Mesendoderm (in vitro differentiated cells): ENCODE measurements around the gene DNAH3.

Experiments used
- DNase-seq: peaks from one replicate; pipeline ENCODE4 v3.0.0; 2013
- H2AK5ac ChIP-seq: 2 replicates; pipeline ENCODE4 v1.6.1; 2013; ENCODE audit warnings: low read length, inconsistent platforms
- H2BK120ac ChIP-seq: 2 replicates; pipeline ENCODE4 v1.6.1; 2013; ENCODE audit warnings: low read depth, mild to moderate bottlenecking, low read length, moderate library complexity, mixed read lengths
- H2BK15ac ChIP-seq: replicated peaks from 2 replicates; pipeline ENCODE4 v1.6.1; 2013; ENCODE audit warnings: low read depth, mild to moderate bottlenecking, moderate library complexity
- H2BK5ac ChIP-seq: 2 replicates; pipeline ENCODE4 v1.6.1; 2013; ENCODE audit warnings: low read length, inconsistent platforms
- H3K18ac ChIP-seq: 2 replicates; pipeline ENCODE4 v1.6.1; 2013; ENCODE audit warnings: mild to moderate bottlenecking, low read length, mixed read lengths
- H3K23ac ChIP-seq: one replicate; pipeline ENCODE4 v1.6.1; 2013; ENCODE audit warnings: low read length
- H3K27ac ChIP-seq: 2 replicates; pipeline ENCODE4 v1.5.1; 2013; ENCODE audit warnings: low read depth, mild to moderate bottlenecking, inconsistent platforms, low read length, moderate library complexity
- H3K27me3 ChIP-seq: 2 replicates; pipeline ENCODE4 v1.6.1; 2013; ENCODE audit warnings: low read length, control low read depth, mild to moderate bottlenecking, inconsistent platforms; ENCODE audit not compliant: insufficient read depth, poor library complexity
- H3K36me3 ChIP-seq: 2 replicates; pipeline ENCODE4 v1.6.1; 2013; ENCODE audit warnings: low read length, inconsistent platforms; ENCODE audit not compliant: control insufficient read depth, insufficient read depth
- H3K4ac ChIP-seq: one replicate; pipeline ENCODE4 v1.6.1; 2013; ENCODE audit warnings: low read depth, mild to moderate bottlenecking, low read length, moderate library complexity
- H3K4me1 ChIP-seq: 2 replicates; pipeline ENCODE4 v1.6.1; 2013; ENCODE audit warnings: low read depth, low read length, inconsistent platforms; ENCODE audit not compliant: control insufficient read depth
- H3K4me2 ChIP-seq: 2 replicates; pipeline ENCODE4 v1.6.1; 2013; ENCODE audit warnings: low read length
- H3K4me3 ChIP-seq: 2 replicates; pipeline ENCODE4 v1.5.1; 2013; ENCODE audit warnings: mild to moderate bottlenecking, low read length
- H3K56ac ChIP-seq: one replicate; pipeline ENCODE4 v1.6.1; 2013; ENCODE audit warnings: low read length
- H3K79me1 ChIP-seq: 2 replicates; pipeline ENCODE4 v1.6.1; 2013; ENCODE audit warnings: low read length, inconsistent platforms
- H3K79me2 ChIP-seq: 2 replicates; pipeline ENCODE4 v1.6.1; 2013; ENCODE audit warnings: mild to moderate bottlenecking, low read length; ENCODE audit not compliant: control insufficient read depth, insufficient read depth
- H3K9ac ChIP-seq: 2 replicates; pipeline ENCODE4 v1.6.1; 2013; ENCODE audit warnings: low read length, inconsistent platforms
- H4K5ac ChIP-seq: one replicate; pipeline ENCODE4 v1.6.1; 2013; ENCODE audit warnings: low read length
- H4K8ac ChIP-seq: one replicate; pipeline ENCODE4 v1.6.1; 2013; ENCODE audit warnings: low read depth, mild to moderate bottlenecking, control low read depth, low read length, moderate library complexity
- WGBS: extraction: QIAGEN DNeasy Blood & Tissue Kit; methylation state at CpG from one replicate; pipeline ENCODE4 v1.1.7; 2013; ENCODE audit warnings: low lambda C conversion rate, missing lambda C conversion rate; ENCODE audit not compliant: insufficient coverage; ENCODE audit errors: extremely low coverage; 5-methylcytosine and 5-hydroxymethylcytosine counted together

Gene DNAH3

DNA sequence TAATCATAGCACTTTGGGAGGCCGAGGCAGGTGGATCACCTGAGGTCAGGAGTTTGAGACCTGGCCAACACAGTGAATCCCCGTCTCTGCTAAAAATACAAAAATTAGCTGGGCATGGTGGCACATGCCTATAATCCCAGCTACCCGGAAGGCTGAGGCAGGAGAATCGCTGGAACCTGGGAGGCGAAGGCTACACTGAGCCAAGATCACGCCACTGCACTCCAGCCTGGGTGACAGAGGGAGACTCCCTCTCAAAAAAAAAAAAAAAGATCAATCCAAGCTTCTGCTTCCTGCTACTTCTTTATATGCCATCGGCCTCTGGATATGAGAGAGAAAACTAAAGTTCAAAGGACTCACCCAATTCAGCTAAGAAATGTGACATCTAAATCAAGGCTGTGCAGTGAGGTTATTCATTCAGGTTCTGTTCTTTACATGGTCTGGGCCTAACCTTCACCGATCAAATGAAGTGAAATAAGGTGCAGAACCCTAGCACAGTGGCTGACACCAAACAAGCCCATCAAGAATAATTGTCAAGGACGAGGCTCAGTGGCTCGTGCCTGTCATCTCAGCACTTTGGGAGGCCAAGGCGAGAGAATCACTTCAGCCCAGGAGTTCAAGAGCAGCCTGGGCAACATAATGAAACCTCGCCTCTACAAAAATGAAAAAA is 35.1 kb upstream of the DNAH3 start:
- Histone ChIP-seq H3K4me2 (no peak overlapping the region), H4K8ac (no peak overlapping the region), H2BK15ac (no peak overlapping the region), H3K4me3 (no peak overlapping the region), H3K27me3 (no peaks in the 10 kb centered on the region), H3K27ac (no peak overlapping the region), H2AK5ac (no peak overlapping the region), H3K4ac (no peak overlapping the region), H4K5ac (no peak overlapping the region), H3K18ac (no peak overlapping the region), H3K36me3 (peaks cover 2% of the 10 kb centered on the region), H3K23ac (no peak overlapping the region), H3K9ac (no peak overlapping the region), H3K79me1 (no peaks in the 10 kb centered on the region), H3K79me2 (no peaks in the 10 kb centered on the region), H3K4me1 (no peaks in the 10 kb centered on the region), H2BK120ac (no peak overlapping the region), H3K56ac (no peak overlapping the region), H2BK5ac (no peak overlapping the region)
- DNase-seq, result no peak
- WGBS, result no CpG with 5 or more reads among the region's 12 CpGs

DNA sequence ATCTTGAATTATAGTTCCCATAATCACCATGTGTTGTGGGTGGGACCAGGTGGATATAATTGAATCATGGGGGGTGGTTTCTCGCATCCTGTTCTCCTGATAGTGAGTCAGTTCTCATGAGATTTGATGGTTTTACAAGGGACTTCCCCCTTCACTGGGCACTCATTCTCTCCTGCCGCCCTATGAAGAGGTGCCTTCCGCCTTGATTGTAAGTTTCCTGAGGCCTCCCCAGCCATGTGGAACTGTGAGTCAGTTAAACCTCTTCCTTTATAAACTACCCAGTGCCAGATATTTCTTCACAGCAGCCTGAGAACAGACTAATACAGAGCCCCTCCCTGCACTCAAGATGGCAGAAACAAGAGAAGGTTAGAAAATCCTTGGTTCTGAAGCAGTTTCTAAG is 34.2 kb upstream of the DNAH3 start:
- H2BK120ac ChIP-seq, result no peak overlapping the region
- no peak overlapping the region for H4K8ac ChIP-seq
- H3K79me1 ChIP-seq, result no peaks in the 10 kb centered on the region
- no peak overlapping the region for H3K18ac ChIP-seq
- H2AK5ac ChIP-seq, result no peak overlapping the region
- no peak overlapping the region for H3K4ac ChIP-seq
- no peak overlapping the region for H3K23ac ChIP-seq
- no peaks in the 10 kb centered on the region for H3K27me3 ChIP-seq
- H3K4me1 ChIP-seq, result no peaks in the 10 kb centered on the region
- no peak overlapping the region for H3K4me2 ChIP-seq
- no CpG with 5 or more reads among the region's 3 CpGs for WGBS
- no peak overlapping the region for H3K56ac ChIP-seq
- H2BK15ac ChIP-seq, result no peak overlapping the region
- no peak overlapping the region for H2BK5ac ChIP-seq
- H4K5ac ChIP-seq, result no peak overlapping the region
- H3K9ac ChIP-seq, result no peak overlapping the region
- no peaks in the 10 kb centered on the region for H3K79me2 ChIP-seq
- H3K27ac ChIP-seq, result no peak overlapping the region
- no peak overlapping the region for H3K4me3 ChIP-seq
- DNase-seq, result peak; percentile 19
- peaks cover 4% of the 10 kb centered on the region for H3K36me3 ChIP-seq

- Histone ChIP-seq H3K4me1 (no peaks in the 10 kb centered on the region), H4K5ac (no peak overlapping the region), H3K18ac (no peak overlapping the region), H3K4me3 (no peak overlapping the region), H3K36me3 (peaks cover 4% of the 10 kb centered on the region), H3K4me2 (no peak overlapping the region), H3K56ac (no peak overlapping the region), H3K27ac (no peak overlapping the region), H4K8ac (no peak overlapping the region), H2BK5ac (no peak overlapping the region), H3K27me3 (no peaks in the 10 kb centered on the region), H3K79me2 (no peaks in the 10 kb centered on the region), H3K4ac (no peak overlapping the region), H2BK120ac (no peak overlapping the region), H2AK5ac (no peak overlapping the region), H3K79me1 (no peaks in the 10 kb centered on the region), H3K9ac (no peak overlapping the region), H2BK15ac (no peak overlapping the region), H3K23ac (no peak overlapping the region)
- DNase-seq, result no peak
- no CpG with 5 or more reads among the region's 3 CpGs for WGBS
Measured at GRCh38 chr16:21183995-21184394, 33.3 kb upstream of the DNAH3 start.

GRCh38 chr16:21179983-21180365 is 29.3 kb upstream of the DNAH3 start:
- Histone ChIP-seq H3K27me3 (no peaks in the 10 kb centered on the region), H3K18ac (no peak overlapping the region), H4K5ac (no peak overlapping the region), H2BK120ac (no peak overlapping the region), H2AK5ac (no peak overlapping the region), H3K27ac (no peak overlapping the region), H3K23ac (no peak overlapping the region), H3K4ac (no peak overlapping the region), H3K4me3 (no peak overlapping the region), H3K36me3 (peaks cover 4% of the 10 kb centered on the region), H2BK15ac (no peak overlapping the region), H3K4me2 (no peak overlapping the region), H3K56ac (no peak overlapping the region), H3K79me2 (no peaks in the 10 kb centered on the region), H2BK5ac (no peak overlapping the region), H3K79me1 (no peaks in the 10 kb centered on the region), H3K4me1 (no peaks in the 10 kb centered on the region), H4K8ac (no peak overlapping the region), H3K9ac (no peak overlapping the region)
- no CpG with 5 or more reads among the region's 3 CpGs for WGBS
- no peak for DNase-seq

DNA sequence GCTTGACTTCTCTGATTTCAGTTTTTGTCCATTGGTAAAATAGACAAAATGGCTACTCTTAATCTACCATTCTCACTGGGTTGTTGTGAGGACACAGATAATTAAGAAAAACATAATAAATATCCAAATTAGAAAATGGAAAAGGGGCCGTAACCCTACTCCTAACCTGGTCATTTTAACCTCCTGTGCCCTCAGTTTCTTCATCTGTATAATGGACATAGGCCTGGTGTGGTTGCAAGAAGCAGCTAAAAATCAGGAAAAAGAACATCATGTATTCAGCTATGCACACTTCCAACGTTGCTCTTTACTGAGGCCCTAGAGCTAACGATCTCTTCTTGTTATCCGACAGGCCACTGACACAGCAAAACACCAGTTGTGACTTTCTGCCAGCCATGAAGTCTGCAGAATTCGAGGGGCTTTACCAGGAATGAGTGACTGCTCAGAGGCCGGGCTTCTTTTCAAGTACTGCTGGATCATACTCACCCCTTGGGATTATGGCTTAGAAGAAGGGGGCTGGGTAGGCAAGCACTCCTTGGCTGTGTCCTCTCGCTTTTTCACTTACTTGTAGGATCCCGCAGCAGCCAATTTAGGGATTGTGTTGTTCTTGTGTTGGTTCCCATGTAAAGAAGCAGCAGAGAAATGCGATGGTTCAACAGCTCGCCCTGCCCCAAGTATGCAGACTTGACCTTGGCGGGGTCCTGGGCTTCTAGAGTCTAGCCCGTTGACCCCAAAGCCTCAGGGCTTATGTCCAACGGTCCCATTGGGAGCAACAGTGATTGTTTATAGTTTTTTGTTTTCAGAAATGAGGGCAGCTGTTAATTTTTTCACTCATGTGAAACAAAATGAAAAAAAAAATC is 28.7 kb upstream of the DNAH3 start:
- no peak overlapping the region for H3K18ac ChIP-seq
- no peak overlapping the region for H2BK15ac ChIP-seq
- H2BK120ac ChIP-seq, result no peak overlapping the region
- DNase-seq, result no peak
- no peak overlapping the region for H3K4me3 ChIP-seq
- H3K23ac ChIP-seq, result no peak overlapping the region
- H3K27me3 ChIP-seq, result no peaks in the 10 kb centered on the region
- no peak overlapping the region for H4K8ac ChIP-seq
- no peak overlapping the region for H3K4ac ChIP-seq
- no peak overlapping the region for H2BK5ac ChIP-seq
- H3K36me3 ChIP-seq, result peaks cover 4% of the 10 kb centered on the region
- H3K4me2 ChIP-seq, result no peak overlapping the region
- H2AK5ac ChIP-seq, result no peak overlapping the region
- WGBS, result no CpG with 5 or more reads among the region's 13 CpGs
- H3K79me2 ChIP-seq, result no peaks in the 10 kb centered on the region
- no peaks in the 10 kb centered on the region for H3K4me1 ChIP-seq
- H3K79me1 ChIP-seq, result no peaks in the 10 kb centered on the region
- H4K5ac ChIP-seq, result no peak overlapping the region
- H3K27ac ChIP-seq, result no peak overlapping the region
- no peak overlapping the region for H3K9ac ChIP-seq
- H3K56ac ChIP-seq, result no peak overlapping the region
